Smooth muscle cell (in vitro differentiated cells): Measurements from ENCODE around the gene XRCC4. TPM values are rescaled to one million over a fixed set of nuclear protein-coding genes. Genes with fewer than 3 reads are reported as not detected.

Experiments used
- DNase-seq: peaks from one replicate; lab custom pipeline; 2025; ENCODE audit not compliant: unreplicated experiment; lab: John Stamatoyannopoulos, UW
- H2AFZ ChIP-seq: fragments of 200-600 bp; sonication (generic); 2 replicates; pipeline ENCODE4 v1.6.0; 2016; ENCODE audit warnings: antibody characterized with exemption, low read depth, mild to moderate bottlenecking
- H3F3A ChIP-seq: fragments of 200-600 bp; sonication (generic); 2 replicates; pipeline ENCODE4 v1.6.0; 2017; ENCODE audit warnings: antibody characterized with exemption, low read depth
- H3K27ac ChIP-seq: fragments of 200-600 bp; sonication (generic); 2 replicates; pipeline ENCODE4 v1.5.1; 2016; ENCODE audit warnings: low read depth, mild to moderate bottlenecking
- H3K27me3 ChIP-seq: fragments of 200-600 bp; sonication (generic); 2 replicates; pipeline ENCODE4 v1.6.1; 2016; ENCODE audit warnings: low read depth, mild to moderate bottlenecking
- H3K36me3 ChIP-seq: fragments of 200-600 bp; sonication (generic); 2 replicates; pipeline ENCODE4 v1.5.1; 2016; ENCODE audit warnings: low read depth
- H3K4me1 ChIP-seq: fragments of 200-600 bp; sonication (generic); 2 replicates; pipeline ENCODE4 v1.5.1; 2016; ENCODE audit warnings: low read depth
- H3K4me2 ChIP-seq: fragments of 200-600 bp; sonication (generic); 2 replicates; pipeline ENCODE4 v1.6.0; 2016; ENCODE audit warnings: mild to moderate bottlenecking
- H3K4me3 ChIP-seq: fragments of 200-600 bp; sonication (generic); 2 replicates; pipeline ENCODE4 v1.5.1; 2016; ENCODE audit warnings: mild to moderate bottlenecking
- H3K79me2 ChIP-seq: fragments of 200-600 bp; sonication (generic); 2 replicates; pipeline ENCODE4 v1.6.0; 2016; ENCODE audit warnings: low read depth, mild to moderate bottlenecking
- H3K9ac ChIP-seq: fragments of 200-600 bp; sonication (generic); 2 replicates; pipeline ENCODE4 v1.6.0; 2016; ENCODE audit warnings: low read depth
- H3K9me3 ChIP-seq: fragments of 200-600 bp; sonication (generic); replicated peaks from 2 replicates; pipeline ENCODE4 v1.5.1; 2016; ENCODE audit warnings: low read depth
- H4K20me1 ChIP-seq: fragments of 200-600 bp; sonication (generic); 2 replicates; pipeline ENCODE4 v1.6.0; 2016; ENCODE audit warnings: low read depth
- CTCF ChIP-seq: fragments of 200-600 bp; sonication (generic); IDR thresholded peaks from 2 replicates; pipeline ENCODE4 v1.5.1; 2017; ENCODE audit warnings: borderline replicate concordance, mild to moderate bottlenecking, antibody characterized with exemption; ENCODE audit not compliant: insufficient read depth, poor library complexity, severe bottlenecking
- WGBS: methylation state at CpG from one replicate; pipeline ENCODE4 v1.1.7; 2016; ENCODE audit warnings: low lambda C conversion rate; 5-methylcytosine and 5-hydroxymethylcytosine counted together
- polyA plus RNA-seq: library from polyadenylated mRNA; unstranded; fragments of >200 nt; fragmentation: Nextera tagmentation; extraction: Ambion mirVana; gene quantifications from 2 replicates; pipeline ENCODE4 v1.2.1, GENCODE V29; 2016
- total RNA-seq: library from RNA; depleted of rRNA; stranded (reverse); fragments of >200 nt; gene quantifications from 2 replicates; pipeline ENCODE4 v1.2.3, GENCODE V29; 2014

XRCC4 gene
- total and polyA plus RNA-seq, 2 experiments from 2014 or later = 98.1 to 110 TPM

DNA sequence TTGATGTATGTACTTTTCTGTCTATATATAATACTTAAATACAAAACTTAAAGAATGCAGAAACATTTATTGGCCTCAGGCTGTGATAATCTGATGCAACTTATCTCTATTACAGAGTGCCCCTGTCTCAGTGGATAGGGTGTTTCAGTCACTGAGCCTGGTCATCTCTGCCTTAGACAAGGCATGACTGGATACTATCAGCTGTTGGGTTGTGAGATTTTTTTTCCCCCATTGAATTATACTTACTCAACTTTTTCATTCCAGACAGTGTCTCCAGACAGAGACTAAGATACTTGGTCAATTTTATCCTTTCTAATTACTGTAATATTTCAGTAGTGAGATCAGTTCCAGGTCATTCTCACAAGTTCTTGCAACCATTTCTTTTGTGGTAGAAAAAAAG lies 26.7 kb downstream of the XRCC4 start:
- peak overlapping the region; percentile 81 for H3K4me2 ChIP-seq
- no peak overlapping the region for H2AFZ ChIP-seq
- peak overlapping the region; percentile 46 for H3K9ac ChIP-seq
- peaks cover 29% of the 10 kb centered on the region for H3F3A ChIP-seq
- no peaks in the 10 kb centered on the region for H3K27me3 ChIP-seq
- TF ChIP-seq CTCF = no peak
- DNase-seq = no peak
- no peaks in the 10 kb centered on the region for H3K36me3 ChIP-seq
- peaks cover 41% of the 10 kb centered on the region for H3K4me1 ChIP-seq
- H3K9me3 ChIP-seq = no peaks in the 10 kb centered on the region
- no peaks in the 10 kb centered on the region for H4K20me1 ChIP-seq
- H3K79me2 ChIP-seq = peaks cover 43% of the 10 kb centered on the region
- peak overlapping the region; percentile 97 for H3K27ac ChIP-seq
- no peak overlapping the region for H3K4me3 ChIP-seq

- peaks cover 20% of the 10 kb centered on the region for H3K79me2 ChIP-seq
- H3K4me2 ChIP-seq = no peak overlapping the region
- no peak for DNase-seq
- peaks cover 9% of the 10 kb centered on the region for H3K36me3 ChIP-seq
- no peak overlapping the region for H3K4me3 ChIP-seq
- peaks cover 12% of the 10 kb centered on the region for H3F3A ChIP-seq
- no peak for TF ChIP-seq CTCF
- no peak overlapping the region for H3K9ac ChIP-seq
- H3K27me3 ChIP-seq = no peaks in the 10 kb centered on the region
- H4K20me1 ChIP-seq = no peaks in the 10 kb centered on the region
- H2AFZ ChIP-seq = no peak overlapping the region
- no peaks in the 10 kb centered on the region for H3K9me3 ChIP-seq
- WGBS = 75% methylated on average over 3 of the region's 3 CpGs
- H3K27ac ChIP-seq = peak overlapping the region; percentile 97
- H3K4me1 ChIP-seq = peaks cover 7% of the 10 kb centered on the region
These were observed 30.5 kb downstream of the XRCC4 start for GRCh38 chr5:83107692-83108420.

- Histone ChIP-seq H3K79me2 (peaks cover 20% of the 10 kb centered on the region), H3K27ac (no peak overlapping the region), H2AFZ (no peak overlapping the region), H3K27me3 (no peaks in the 10 kb centered on the region), H3K4me2 (no peak overlapping the region), H3K36me3 (peaks cover 11% of the 10 kb centered on the region), H3K9me3 (peaks cover 5% of the 10 kb centered on the region), H3F3A (no peaks in the 10 kb centered on the region), H3K4me3 (no peak overlapping the region), H3K9ac (no peak overlapping the region), H4K20me1 (no peaks in the 10 kb centered on the region), H3K4me1 (no peaks in the 10 kb centered on the region)
- 64% methylated on average over 1 of the region's 1 CpG for WGBS
- DNase-seq = no peak
- TF ChIP-seq CTCF = no peak
These were observed 32.0 kb downstream of the XRCC4 start for GRCh38 chr5:83109380-83109779.

DNA sequence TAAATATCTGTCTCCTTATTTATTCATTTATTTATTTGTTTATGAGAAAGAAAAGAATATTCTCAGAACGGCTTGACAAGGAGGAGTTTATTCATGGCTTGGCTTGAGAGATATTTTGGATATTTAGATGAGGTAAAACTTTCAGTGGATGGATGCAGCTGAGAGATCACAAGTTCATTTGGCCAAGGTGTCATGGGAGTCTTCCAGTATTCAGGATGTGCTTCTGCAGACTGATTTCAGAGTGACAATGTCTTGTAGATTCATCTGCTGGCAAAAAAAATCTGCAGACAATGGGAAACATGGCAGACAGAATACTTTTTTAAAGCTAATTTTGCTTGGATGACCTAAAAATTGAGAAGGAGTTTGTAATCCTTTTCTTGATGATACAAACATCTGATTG lies 38.5 kb downstream of the XRCC4 start:
- Histone ChIP-seq H3K9ac (no peak overlapping the region), H3F3A (no peaks in the 10 kb centered on the region), H3K9me3 (peaks cover 5% of the 10 kb centered on the region), H3K36me3 (peaks cover 26% of the 10 kb centered on the region), H3K27me3 (no peaks in the 10 kb centered on the region), H2AFZ (no peak overlapping the region), H3K27ac (no peak overlapping the region), H3K4me1 (no peaks in the 10 kb centered on the region), H3K4me2 (no peak overlapping the region), H3K79me2 (peaks cover 5% of the 10 kb centered on the region), H4K20me1 (no peaks in the 10 kb centered on the region), H3K4me3 (no peak overlapping the region)
- DNase-seq = no peak
- no peak for TF ChIP-seq CTCF
- 95% methylated on average over 1 of the region's 1 CpG for WGBS
